ENCODE results near the gene GGA1.

- no peak for TF ChIP-seq CTCF (IDR thresholded peaks at IDR 0.05)
- TF ChIP-seq POLR2A (IDR thresholded peaks at IDR 0.05) = no peak
Measured at GRCh38 chr22:37618674-37619073, 10.0 kb downstream of the GGA1 start.

Measured in thyroid gland (tissue), 4 donors.